Hepatocyte (in vitro differentiated cells): ENCODE measurements around the gene GPR183.

ENCODE experiments used
- CTCF ChIP-seq: fragments of 200-600 bp; sonication (generic); IDR thresholded peaks from 2 replicates; pipeline ENCODE4 v1.5.1; 2016; ENCODE audit warnings: antibody characterized with exemption, mild to moderate bottlenecking; ENCODE audit not compliant: poor library complexity
- EZH2 ChIP-seq: fragments of 200-600 bp; sonication (generic); IDR thresholded peaks from 2 replicates; pipeline ENCODE4 v1.6.1; 2016; ENCODE audit warnings: antibody characterized with exemption, mild to moderate bottlenecking, borderline replicate concordance

- TF ChIP-seq CTCF: no peak
- no peak for TF ChIP-seq EZH2
Measured at GRCh38 chr13:99327761-99328160, 20.6 kb upstream of the GPR183 start.
